B cell (primary cell): ENCODE data around the gene PLPPR1. TPM values are rescaled to one million over a fixed set of nuclear protein-coding genes. Genes with fewer than 3 reads are reported as not detected.

Experiments used
- ATAC-seq: fragments of 200-7000 bp; cut with Tn5 transposase; one replicate; pipeline ENCODE4 v1.10.0; 2021; ENCODE audit warnings: low read depth, mild to moderate bottlenecking, moderate number of reproducible peaks, moderate library complexity
- CTCF ChIA-PET: fragments of 350-600 bp; sonication (Branson Sonifier 250); formaldehyde crosslinking; loops from one replicate; lab custom pipeline; 2021; ENCODE audit warnings: antibody characterized with exemption, inconsistent platforms; lab: Charles Lee
- POLR2A ChIA-PET: fragments of 350-600 bp; sonication (Branson Sonifier 250); formaldehyde crosslinking; loops from one replicate; lab custom pipeline; 2021; ENCODE audit warnings: antibody characterized with exemption; lab: Charles Lee
- DNase-seq: peaks from one replicate; pipeline ENCODE4 v3.0.0; 2013
- H2AFZ ChIP-seq: 2 replicates; pipeline ENCODE4 v1.6.1; 2012; ENCODE audit warnings: mild to moderate bottlenecking, low read depth, low read length; ENCODE audit not compliant: insufficient read depth, poor library complexity, severe bottlenecking
- H3K27ac ChIP-seq, 2 donors: 1 replicate in 1 of 2; 2 replicates in 1 of 2; pipeline ENCODE4 v1.5.1; 2012 to 2013; ENCODE audit warnings: low read length in 2 of 2, mild to moderate bottlenecking in 2 of 2, moderate library complexity in 1 of 2
- H3K27me3 ChIP-seq, 4 experiments: fragments of 200-600 bp in 1 of 4; sonication (generic) in 1 of 4; replicated peaks in 1 of 4; 1 replicate in 2 of 4; 2 replicates in 2 of 4; pipeline versions ENCODE4 v1.6.1 to v1.7.0; 2013 to 2016; ENCODE audit warnings: low read length in 3 of 4, mild to moderate bottlenecking in 2 of 4, mixed read lengths in 1 of 4, moderate library complexity in 1 of 4; ENCODE audit not compliant: insufficient read depth in 4 of 4, control insufficient read depth in 3 of 4; ENCODE audit errors: control extremely low read depth in 1 of 4
- H3K36me3 ChIP-seq, 2 experiments: replicated peaks in 1 of 2; 1 replicate in 1 of 2; 2 replicates in 1 of 2; pipeline versions ENCODE4 v1.6.1 to v1.7.1; 2013; ENCODE audit warnings: low read length in 1 of 2; ENCODE audit not compliant: insufficient read depth in 2 of 2, control insufficient read depth in 1 of 2; ENCODE audit errors: control extremely low read depth in 1 of 2, extremely low read depth in 1 of 2
- H3K4me1 ChIP-seq, 2 donors: fragments of 200-600 bp in 1 of 2; sonication (generic) in 1 of 2; 1 replicate in 1 of 2; 2 replicates in 1 of 2; pipeline versions ENCODE4 v1.5.1 to v1.6.1; 2013 to 2017; ENCODE audit warnings: low read length in 2 of 2; ENCODE audit not compliant: control insufficient read depth in 2 of 2, insufficient read depth in 2 of 2
- H3K4me2 ChIP-seq: replicated peaks from 2 replicates; pipeline ENCODE3; 2012; ENCODE audit warnings: mild to moderate bottlenecking, low read depth, low read length; ENCODE audit not compliant: poor library complexity, severe bottlenecking
- H3K4me3 ChIP-seq, 5 experiments: fragments of 200-600 bp in 1 of 5; sonication (generic) in 1 of 5; 1 replicate in 3 of 5; 2 replicates in 2 of 5; pipeline versions ENCODE4 v1.5.1 to v1.7.0; 2011 to 2016; ENCODE audit warnings: low read length in 4 of 5, mild to moderate bottlenecking in 4 of 5, low read depth in 2 of 5, control low read depth in 1 of 5, moderate library complexity in 1 of 5; ENCODE audit not compliant: insufficient read depth in 1 of 5; ENCODE audit errors: control extremely low read depth in 1 of 5, extremely low read depth in 1 of 5
- H3K79me2 ChIP-seq: fragments of 200-600 bp; sonication (generic); one replicate; pipeline ENCODE4 v1.6.0; 2016; ENCODE audit warnings: low read length; ENCODE audit not compliant: control insufficient read depth, insufficient read depth
- H3K9ac ChIP-seq: fragments of 200-600 bp; sonication (generic); 2 replicates; pipeline ENCODE4 v1.6.1; 2017; ENCODE audit warnings: mild to moderate bottlenecking, low read length, moderate library complexity
- H3K9me3 ChIP-seq, 3 donors: one replicate each; pipeline versions ENCODE4 v1.6.1 to v1.7.1; 2013; ENCODE audit warnings: low read length in 2 of 3; ENCODE audit not compliant: control insufficient read depth in 2 of 3, insufficient read depth in 1 of 3; ENCODE audit errors: control extremely low read depth in 1 of 3
- H4K20me1 ChIP-seq: 2 replicates; pipeline ENCODE4 v1.6.0; 2012; ENCODE audit warnings: mild to moderate bottlenecking, low read length; ENCODE audit not compliant: insufficient read depth, control insufficient read depth, poor library complexity, severe bottlenecking
- H3K27ac Mint-ChIP-seq: one replicate; pipeline ENCODE4 v1.8.0; 2021; ENCODE audit warnings: mixed read lengths
- H3K27me3 Mint-ChIP-seq: one replicate; pipeline ENCODE4 v1.8.0; 2021; ENCODE audit warnings: mixed read lengths
- H3K4me1 Mint-ChIP-seq: one replicate; pipeline ENCODE4 v1.8.0; 2021; ENCODE audit warnings: mixed read lengths
- H3K4me3 Mint-ChIP-seq: one replicate; pipeline ENCODE4 v1.8.0; 2021; ENCODE audit warnings: mixed read lengths
- H3K9me3 Mint-ChIP-seq: one replicate; pipeline ENCODE4 v1.8.0; 2022; ENCODE audit warnings: mixed read lengths; ENCODE audit not compliant: insufficient read depth
- EZH2 ChIP-seq: IDR thresholded peaks from 2 replicates; pipeline ENCODE4 v1.6.1; 2012; ENCODE audit warnings: borderline replicate concordance, low read depth, mild to moderate bottlenecking, moderate library complexity, low read length; ENCODE audit not compliant: insufficient read depth, poor library complexity, severe bottlenecking
- WGBS: methylation state at CpG from one replicate; pipeline ENCODE4 v1.1.5; 2013; ENCODE audit warnings: missing lambda C conversion rate; ENCODE audit not compliant: insufficient coverage; 5-methylcytosine and 5-hydroxymethylcytosine counted together
- intact Hi-C: fragments of 100-400 bp; cut with micrococcal nuclease; formaldehyde crosslinking; loops from one replicate; pipeline ENCODE4 v1.10.0; 2022
- polyA plus RNA-seq: library from polyadenylated mRNA; depleted of rRNA; stranded (reverse); fragments of >200 nt; gene quantifications from 2 replicates; pipeline ENCODE4 v1.2.3, GENCODE V29; 2012
- total RNA-seq, 2 donors: library from RNA; stranded (reverse); fragments of 120-200 nt in 1 of 2; gene quantifications; 1 replicate in 1 of 2; 2 replicates in 1 of 2; pipeline versions ENCODE4 v1.2.3 to v1.2.4, GENCODE V29; 2013 to 2022
- TF ChIP-seq, protein P1 (sequence below): fragments of 200-600 bp; IDR thresholded peaks from one replicate; pipeline ENCODE4 v1.8.0; 2022; ENCODE audit warnings: antibody characterized with exemption, mild to moderate bottlenecking

PLPPR1 gene
- total and polyA plus RNA-seq, 2 donors (not counting 1 experiment from before 2014, with no cell fraction given) = not detected

DNA sequence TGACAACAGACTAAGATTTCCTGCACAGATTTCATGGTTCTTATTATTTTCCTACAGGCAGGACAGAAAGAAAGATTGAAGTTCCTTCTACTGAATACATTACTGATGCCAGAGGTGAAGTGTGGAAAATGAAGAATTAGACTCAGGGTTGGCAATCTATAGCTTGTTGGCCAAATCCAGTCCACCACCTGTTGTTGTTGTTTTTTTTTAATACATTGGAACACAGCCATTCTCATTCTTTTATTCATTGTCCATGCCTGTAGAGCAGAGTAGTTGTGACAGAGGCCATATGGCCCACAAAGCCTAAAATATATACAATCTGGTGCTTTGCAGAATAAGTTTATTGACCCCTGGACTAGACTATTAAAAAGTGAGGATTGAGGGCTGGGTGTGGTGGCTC, 5.8 kb upstream of the PLPPR1 start:
- Mint-ChIP-seq H3K27ac (no peak overlapping the region), H3K27me3 (peaks cover 17% of the 10 kb centered on the region), H3K4me3 (no peak overlapping the region), H3K4me1 (no peaks in the 10 kb centered on the region), H3K9me3 (no peaks in the 10 kb centered on the region)
- no peak overlapping the region for H3K4me3 ChIP-seq
- ChIA-PET CTCF (no interaction called here), POLR2A (no interaction called here)
- no peaks in the 10 kb centered on the region for H3K79me2 ChIP-seq
- DNase-seq = no peak
- peaks cover 0 to 9% (median 2%) of the 10 kb centered on the region in 4 experiments for H3K27me3 ChIP-seq
- H3K9me3 ChIP-seq = no peaks in the 10 kb centered on the region
- no peak overlapping the region for H3K4me2 ChIP-seq
- no peaks in the 10 kb centered on the region for H4K20me1 ChIP-seq
- no peaks in the 10 kb centered on the region for H3K4me1 ChIP-seq
- no peak overlapping the region for H3K9ac ChIP-seq
- intact Hi-C loops = no loop called here
- no peaks in the 10 kb centered on the region for H3K36me3 ChIP-seq
- no peak overlapping the region for H3K27ac ChIP-seq
- TF ChIP-seq, protein P1, sequence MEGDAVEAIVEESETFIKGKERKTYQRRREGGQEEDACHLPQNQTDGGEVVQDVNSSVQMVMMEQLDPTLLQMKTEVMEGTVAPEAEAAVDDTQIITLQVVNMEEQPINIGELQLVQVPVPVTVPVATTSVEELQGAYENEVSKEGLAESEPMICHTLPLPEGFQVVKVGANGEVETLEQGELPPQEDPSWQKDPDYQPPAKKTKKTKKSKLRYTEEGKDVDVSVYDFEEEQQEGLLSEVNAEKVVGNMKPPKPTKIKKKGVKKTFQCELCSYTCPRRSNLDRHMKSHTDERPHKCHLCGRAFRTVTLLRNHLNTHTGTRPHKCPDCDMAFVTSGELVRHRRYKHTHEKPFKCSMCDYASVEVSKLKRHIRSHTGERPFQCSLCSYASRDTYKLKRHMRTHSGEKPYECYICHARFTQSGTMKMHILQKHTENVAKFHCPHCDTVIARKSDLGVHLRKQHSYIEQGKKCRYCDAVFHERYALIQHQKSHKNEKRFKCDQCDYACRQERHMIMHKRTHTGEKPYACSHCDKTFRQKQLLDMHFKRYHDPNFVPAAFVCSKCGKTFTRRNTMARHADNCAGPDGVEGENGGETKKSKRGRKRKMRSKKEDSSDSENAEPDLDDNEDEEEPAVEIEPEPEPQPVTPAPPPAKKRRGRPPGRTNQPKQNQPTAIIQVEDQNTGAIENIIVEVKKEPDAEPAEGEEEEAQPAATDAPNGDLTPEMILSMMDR = no peak
- no peak for TF ChIP-seq EZH2
- ATAC-seq = no peak
- no peak overlapping the region for H2AFZ ChIP-seq

DNA sequence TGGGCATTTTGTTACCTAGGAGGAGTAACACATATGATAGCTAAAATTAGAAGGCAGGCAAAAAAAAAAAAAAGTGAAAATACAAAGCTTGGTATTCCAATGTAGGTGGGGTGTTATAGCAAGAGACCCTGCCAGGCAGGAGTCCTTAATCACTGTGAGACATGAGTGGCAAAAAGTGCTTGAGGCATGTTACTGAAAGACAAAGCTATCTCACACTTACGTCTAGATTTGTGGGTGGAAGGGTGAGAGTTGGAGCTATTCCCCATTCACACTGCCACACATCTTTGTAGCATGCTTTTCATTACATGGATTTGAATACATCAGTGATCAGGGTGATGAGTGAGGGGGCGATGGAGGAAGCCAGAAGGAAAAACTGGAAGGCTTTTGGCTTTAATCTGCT, 2.6 kb upstream of the PLPPR1 start:
- Histone ChIP-seq H3K27ac (no peak overlapping the region), H2AFZ (no peak overlapping the region), H3K4me3 (no peak overlapping the region), H3K27me3 (peaks cover 0 to 21% (median 8%) of the 10 kb centered on the region in 4 experiments), H3K4me2 (no peak overlapping the region), H4K20me1 (no peaks in the 10 kb centered on the region), H3K36me3 (no peaks in the 10 kb centered on the region), H3K79me2 (no peaks in the 10 kb centered on the region), H3K9me3 (peaks cover 0 to 16% (median 0%) of the 10 kb centered on the region in 3 donors), H3K4me1 (no peaks in the 10 kb centered on the region), H3K9ac (no peak overlapping the region)
- TF ChIP-seq EZH2 = no peak
- TF ChIP-seq, protein P1 = no peak
- Mint-ChIP-seq H3K27ac (no peak overlapping the region), H3K27me3 (peaks cover 38% of the 10 kb centered on the region), H3K4me3 (no peak overlapping the region), H3K9me3 (no peaks in the 10 kb centered on the region), H3K4me1 (no peaks in the 10 kb centered on the region)
- no peak for ATAC-seq
- ChIA-PET POLR2A (no interaction called here), CTCF (no interaction called here)
- intact Hi-C loops = no loop called here
- DNase-seq = no peak
- WGBS = no CpG with 5 or more reads among the region's 2 CpGs
